IPS-15b (cell line): ENCODE data around the gene PXN.
"Not testable (repeated sequence)": the region's sequence is repeated elsewhere in the genome, so short reads cannot be mapped to it uniquely, and the experiment has no call there.

Source experiments
- H3K27me3 ChIP-seq: one replicate; pipeline ENCODE4 v1.6.1; 2013; ENCODE audit warnings: low read length; ENCODE audit not compliant: control insufficient read depth, insufficient read depth
- H3K36me3 ChIP-seq: one replicate; pipeline ENCODE4 v1.6.1; 2013; ENCODE audit warnings: low read length; ENCODE audit not compliant: control insufficient read depth, insufficient read depth
- H3K4me1 ChIP-seq: one replicate; pipeline ENCODE4 v1.6.1; 2013; ENCODE audit warnings: mild to moderate bottlenecking, low read length; ENCODE audit not compliant: control insufficient read depth, insufficient read depth
- H3K4me3 ChIP-seq: one replicate; pipeline ENCODE4 v1.5.1; 2013; ENCODE audit warnings: low read depth, low read length
- H3K9ac ChIP-seq: one replicate; pipeline ENCODE4 v1.6.1; 2013; ENCODE audit warnings: low read depth, mild to moderate bottlenecking, low read length
- H3K9me3 ChIP-seq: one replicate; pipeline ENCODE4 v1.6.1; 2013; ENCODE audit warnings: mild to moderate bottlenecking, low read length; ENCODE audit not compliant: control insufficient read depth, insufficient read depth

Gene PXN

GRCh38 chr12:120215766-120216735 lies 49.5 kb downstream of the PXN start:
- Histone ChIP-seq H3K9ac (no peak overlapping the region), H3K9me3 (no peaks in the 10 kb centered on the region), H3K4me1 (no peaks in the 10 kb centered on the region), H3K27me3 (no peaks in the 10 kb centered on the region), H3K4me3 (no peak overlapping the region), H3K36me3 (peaks cover 62% of the 10 kb centered on the region)

- no peak overlapping the region for H3K4me3 ChIP-seq
- H3K9ac ChIP-seq = no peak overlapping the region
- no peaks in the 10 kb centered on the region for H3K4me1 ChIP-seq
- no peaks in the 10 kb centered on the region for H3K27me3 ChIP-seq
- H3K36me3 ChIP-seq = peaks cover 63% of the 10 kb centered on the region
- H3K9me3 ChIP-seq = no peaks in the 10 kb centered on the region
These were observed 50.2 kb downstream of the PXN start for GRCh38 chr12:120215357-120215735.

GRCh38 chr12:120214626-120215356 lies 50.7 kb downstream of the PXN start:
- Histone ChIP-seq H3K4me3 (no peak overlapping the region), H3K9ac (no peak overlapping the region), H3K4me1 (no peaks in the 10 kb centered on the region), H3K27me3 (no peaks in the 10 kb centered on the region), H3K36me3 (peaks cover 62% of the 10 kb centered on the region), H3K9me3 (no peaks in the 10 kb centered on the region)

GRCh38 chr12:120213758-120214157 lies 51.8 kb downstream of the PXN start:
- H3K36me3 ChIP-seq = peaks cover 54% of the 10 kb centered on the region
- no peaks in the 10 kb centered on the region for H3K27me3 ChIP-seq
- H3K9ac ChIP-seq = no peak overlapping the region
- H3K4me1 ChIP-seq = no peaks in the 10 kb centered on the region
- H3K9me3 ChIP-seq = no peaks in the 10 kb centered on the region
- H3K4me3 ChIP-seq = no peak overlapping the region

- not testable (repeated sequence) for H3K4me1 ChIP-seq, H3K27me3 ChIP-seq, H3K4me3 ChIP-seq, H3K9me3 ChIP-seq, H3K9ac ChIP-seq
- H3K36me3 ChIP-seq = peaks cover 54% of the 10 kb centered on the region
These were observed 52.3 kb downstream of the PXN start for GRCh38 chr12:120213182-120213581.

- no peaks in the 10 kb centered on the region for H3K4me1 ChIP-seq
- H3K9ac ChIP-seq = no peak overlapping the region
- peaks cover 54% of the 10 kb centered on the region for H3K36me3 ChIP-seq
- H3K9me3 ChIP-seq = no peaks in the 10 kb centered on the region
- H3K27me3 ChIP-seq = no peaks in the 10 kb centered on the region
- no peak overlapping the region for H3K4me3 ChIP-seq
These were observed 53.2 kb downstream of the PXN start for GRCh38 chr12:120212301-120212700.

GRCh38 chr12:120211904-120212283 lies 53.6 kb downstream of the PXN start:
- no peak overlapping the region for H3K4me3 ChIP-seq
- H3K9me3 ChIP-seq = no peaks in the 10 kb centered on the region
- no peaks in the 10 kb centered on the region for H3K27me3 ChIP-seq
- peaks cover 50% of the 10 kb centered on the region for H3K36me3 ChIP-seq
- no peaks in the 10 kb centered on the region for H3K4me1 ChIP-seq
- H3K9ac ChIP-seq = no peak overlapping the region

GRCh38 chr12:120211243-120211903 lies 54.2 kb downstream of the PXN start:
- Histone ChIP-seq H3K27me3 (no peaks in the 10 kb centered on the region), H3K4me3 (no peak overlapping the region), H3K4me1 (no peaks in the 10 kb centered on the region), H3K36me3 (peaks cover 48% of the 10 kb centered on the region), H3K9ac (no peak overlapping the region), H3K9me3 (no peaks in the 10 kb centered on the region)

GRCh38 chr12:120209851-120210250 lies 55.7 kb downstream of the PXN start:
- no peaks in the 10 kb centered on the region for H3K27me3 ChIP-seq
- H3K4me1 ChIP-seq = no peaks in the 10 kb centered on the region
- H3K36me3 ChIP-seq = peaks cover 45% of the 10 kb centered on the region
- H3K9me3 ChIP-seq = no peaks in the 10 kb centered on the region
- H3K9ac ChIP-seq = no peak overlapping the region
- no peak overlapping the region for H3K4me3 ChIP-seq

- H3K36me3 ChIP-seq = peaks cover 20% of the 10 kb centered on the region
- no peak overlapping the region for H3K4me3 ChIP-seq
- H3K4me1 ChIP-seq = no peaks in the 10 kb centered on the region
- H3K27me3 ChIP-seq = no peaks in the 10 kb centered on the region
- no peak overlapping the region for H3K9ac ChIP-seq
- no peaks in the 10 kb centered on the region for H3K9me3 ChIP-seq
These were observed 58.3 kb downstream of the PXN start for GRCh38 chr12:120207227-120207626.

GRCh38 chr12:120206781-120207180 lies 58.7 kb downstream of the PXN start:
- H3K4me3 ChIP-seq, H3K9ac ChIP-seq, H3K9me3 ChIP-seq, H3K27me3 ChIP-seq, H3K4me1 ChIP-seq: not testable (repeated sequence)
- H3K36me3 ChIP-seq = peaks cover 16% of the 10 kb centered on the region
